T47D (cell line): Measurements from ENCODE around the gene PPFIA1.

ENCODE experiments used
- DNase-seq, 2 experiments: peaks; one replicate each; pipeline versions ENCODE4 v3.0.0 to v3.0.0-alpha.2; 2011 to 2012; ENCODE audit warnings: low read depth in 1 of 2, low spot score in 1 of 2
- JUND ChIP-seq: IDR thresholded peaks from 2 replicates; pipeline ENCODE4 v1.6.1; 2012; ENCODE audit warnings: low read depth
- in situ Hi-C: cut with HindIII; loops from 2 replicates; pipeline ENCODE4 v1.10.0; 2016; ENCODE audit warnings: low sequenced_read_pairs, low pct_unique_long_range_greater_than_20kb

The PPFIA1 gene

GRCh38 chr11:70433526-70433925, 163.0 kb downstream of the PPFIA1 start:
- TF ChIP-seq JUND: no peak
- DNase-seq: no peak
- in situ Hi-C loops: no loop called here
